ENCODE measurements around the gene MPC1L.
"Not testable (repeated sequence)": the region's sequence is repeated elsewhere in the genome, so short reads cannot be mapped to it uniquely, and the experiment has no call there.

Gene MPC1L

GRCh38 chrX:40579141-40579540 is 44.1 kb upstream of the MPC1L start:
- H3K4me1 ChIP-seq (ENCODE audit: low read depth, poor library complexity, severe bottlenecking), result peaks cover 22% of the 10 kb centered on the region
- no peak overlapping the region for H3K4me2 ChIP-seq
- TF ChIP-seq, protein P1, sequence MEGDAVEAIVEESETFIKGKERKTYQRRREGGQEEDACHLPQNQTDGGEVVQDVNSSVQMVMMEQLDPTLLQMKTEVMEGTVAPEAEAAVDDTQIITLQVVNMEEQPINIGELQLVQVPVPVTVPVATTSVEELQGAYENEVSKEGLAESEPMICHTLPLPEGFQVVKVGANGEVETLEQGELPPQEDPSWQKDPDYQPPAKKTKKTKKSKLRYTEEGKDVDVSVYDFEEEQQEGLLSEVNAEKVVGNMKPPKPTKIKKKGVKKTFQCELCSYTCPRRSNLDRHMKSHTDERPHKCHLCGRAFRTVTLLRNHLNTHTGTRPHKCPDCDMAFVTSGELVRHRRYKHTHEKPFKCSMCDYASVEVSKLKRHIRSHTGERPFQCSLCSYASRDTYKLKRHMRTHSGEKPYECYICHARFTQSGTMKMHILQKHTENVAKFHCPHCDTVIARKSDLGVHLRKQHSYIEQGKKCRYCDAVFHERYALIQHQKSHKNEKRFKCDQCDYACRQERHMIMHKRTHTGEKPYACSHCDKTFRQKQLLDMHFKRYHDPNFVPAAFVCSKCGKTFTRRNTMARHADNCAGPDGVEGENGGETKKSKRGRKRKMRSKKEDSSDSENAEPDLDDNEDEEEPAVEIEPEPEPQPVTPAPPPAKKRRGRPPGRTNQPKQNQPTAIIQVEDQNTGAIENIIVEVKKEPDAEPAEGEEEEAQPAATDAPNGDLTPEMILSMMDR (conservative IDR thresholded peaks at IDR 0.05; ENCODE audit: low read depth, low read length), result no peak
- H3K9ac ChIP-seq, result no peak overlapping the region
- no peak overlapping the region for H3K4me3 ChIP-seq (IDR thresholded peaks at IDR 0.05; ENCODE audit: insufficient read depth, low read depth, low read length)
- H2AFZ ChIP-seq (ENCODE audit: low read depth), result no peak overlapping the region
- peaks cover 21% of the 10 kb centered on the region for H3K79me2 ChIP-seq (ENCODE audit: insufficient read depth, low read depth)
- H4K20me1 ChIP-seq (ENCODE audit: insufficient read depth), result no peaks in the 10 kb centered on the region
- H3K27me3 ChIP-seq (ENCODE audit: insufficient read depth, low read depth), result no peaks in the 10 kb centered on the region
- no peaks in the 10 kb centered on the region for H3K36me3 ChIP-seq (ENCODE audit: insufficient read depth)
- H3K27ac ChIP-seq, result no peak overlapping the region

DNA sequence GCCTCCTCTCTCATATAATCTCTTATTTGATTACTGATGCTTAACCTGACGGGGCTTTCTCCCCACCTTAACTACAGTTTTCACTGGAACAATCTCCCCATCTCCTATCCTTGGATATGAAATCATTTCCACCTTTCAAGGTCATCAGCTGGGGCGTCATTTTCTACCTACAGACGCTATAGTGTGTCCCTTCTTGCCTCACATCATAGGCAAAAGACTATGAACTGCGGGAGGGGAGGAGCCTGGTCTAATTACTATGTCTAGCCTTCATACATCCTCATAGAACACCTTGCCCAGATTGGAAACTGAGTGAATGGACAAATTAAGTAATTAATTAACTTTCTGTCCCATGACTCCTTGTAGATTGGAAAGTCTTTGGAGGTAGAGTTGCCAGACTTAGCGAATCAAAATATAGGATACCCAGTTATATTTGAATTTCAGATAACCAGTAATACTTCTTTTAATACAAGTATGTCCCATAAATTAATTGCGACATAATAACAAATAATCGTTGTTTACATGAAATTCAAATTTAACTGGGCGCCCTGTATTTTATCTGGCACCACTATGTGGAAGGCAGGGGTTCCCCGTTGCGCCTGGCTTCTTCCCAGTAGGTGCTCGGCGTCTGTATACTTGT is 43.2 kb upstream of the MPC1L start:
- H3K27ac ChIP-seq, result no peak overlapping the region; the same call in 1 of the 2 replicates
- TF ChIP-seq, protein P1 (conservative IDR thresholded peaks at IDR 0.05; ENCODE audit: low read depth, low read length), result no peak

GRCh38 chrX:40580537-40581335 is 42.5 kb upstream of the MPC1L start, which contains the start of gene ATP6AP2:
Gene ATP6AP2 (plus strand): TSS chrX:40580970. CDS start chrX:40581066, 96 bp downstream.
- Histone ChIP-seq H2AFZ (ENCODE audit: low read depth) (peak within 1 kb of the TSS; percentile 71), H3K9ac (peak within 1 kb of the TSS; percentile 58), H3K4me2 (peak within 1 kb of the TSS; percentile 69), H3K4me1 (ENCODE audit: low read depth, poor library complexity, severe bottlenecking) (peaks cover 35% of the 10 kb centered on the region), H3K79me2 (ENCODE audit: insufficient read depth, low read depth) (peaks cover 21% of the 10 kb centered on the region), H3K4me3 (IDR thresholded peaks at IDR 0.05; ENCODE audit: insufficient read depth, low read depth, low read length) (no peak within 1 kb of the TSS), H3K27ac (peak within 1 kb of the TSS; percentile 63), H3K36me3 (ENCODE audit: insufficient read depth) (no peaks in the 10 kb centered on the region), H4K20me1 (ENCODE audit: insufficient read depth) (no peaks in the 10 kb centered on the region), H3K27me3 (ENCODE audit: insufficient read depth, low read depth) (no peaks in the 10 kb centered on the region)
- TF ChIP-seq, protein P1 (conservative IDR thresholded peaks at IDR 0.05; ENCODE audit: low read depth, low read length), result no peak

More for the DNA sequence above, 43.2 kb upstream of the MPC1L start:
- peaks cover 21% of the 10 kb centered on the region for H3K79me2 ChIP-seq (ENCODE audit: insufficient read depth, low read depth)
- no peaks in the 10 kb centered on the region for H3K27me3 ChIP-seq (ENCODE audit: insufficient read depth, low read depth)
- H3K36me3 ChIP-seq (ENCODE audit: insufficient read depth), result no peaks in the 10 kb centered on the region
- peaks cover 29% of the 10 kb centered on the region for H3K4me1 ChIP-seq (ENCODE audit: low read depth, poor library complexity, severe bottlenecking)
- H3K9ac ChIP-seq, result peak overlapping the region; percentile 58; the same call in 1 of the 2 replicates
- peak overlapping the region; percentile 71 for H2AFZ ChIP-seq (ENCODE audit: low read depth)
- H3K4me3 ChIP-seq (IDR thresholded peaks at IDR 0.05; ENCODE audit: insufficient read depth, low read depth, low read length), result no peak overlapping the region
- H3K4me2 ChIP-seq, result peak overlapping the region; percentile 69
- H4K20me1 ChIP-seq (ENCODE audit: insufficient read depth), result no peaks in the 10 kb centered on the region

GRCh38 chrX:40581336-40581920 is 41.8 kb upstream of the MPC1L start:
- Histone ChIP-seq H3K9ac (peak overlapping the region; percentile 58), H3K27me3 (ENCODE audit: insufficient read depth, low read depth) (no peaks in the 10 kb centered on the region), H2AFZ (ENCODE audit: low read depth) (peak overlapping the region; percentile 41), H3K4me2 (peak overlapping the region; percentile 40), H4K20me1 (ENCODE audit: insufficient read depth) (no peaks in the 10 kb centered on the region), H3K27ac (peak overlapping the region; percentile 63), H3K4me3 (IDR thresholded peaks at IDR 0.05; ENCODE audit: insufficient read depth, low read depth, low read length) (no peak overlapping the region), H3K79me2 (ENCODE audit: insufficient read depth, low read depth) (peaks cover 25% of the 10 kb centered on the region), H3K36me3 (ENCODE audit: insufficient read depth) (no peaks in the 10 kb centered on the region), H3K4me1 (ENCODE audit: low read depth, poor library complexity, severe bottlenecking) (peaks cover 35% of the 10 kb centered on the region)
- TF ChIP-seq, protein P1 (conservative IDR thresholded peaks at IDR 0.05; ENCODE audit: low read depth, low read length), result no peak

- H3K4me2 ChIP-seq, result peak overlapping the region; percentile 40; the same call in 1 of the 2 replicates
- H3K27ac ChIP-seq; H3K27me3 ChIP-seq (ENCODE audit: insufficient read depth, low read depth); H3K4me3 ChIP-seq (IDR thresholded peaks at IDR 0.05; ENCODE audit: insufficient read depth, low read depth, low read length); H4K20me1 ChIP-seq (ENCODE audit: insufficient read depth); H2AFZ ChIP-seq (ENCODE audit: low read depth); H3K36me3 ChIP-seq (ENCODE audit: insufficient read depth); H3K9ac ChIP-seq: not testable (repeated sequence)
- peaks cover 25% of the 10 kb centered on the region for H3K79me2 ChIP-seq (ENCODE audit: insufficient read depth, low read depth)
- H3K4me1 ChIP-seq (ENCODE audit: low read depth, poor library complexity, severe bottlenecking), result peaks cover 35% of the 10 kb centered on the region
Observed at GRCh38 chrX:40582178-40582577, 41.0 kb upstream of the MPC1L start.
